ENCODE measurements around the gene MROH2A.

Gene MROH2A

GRCh38 chr2:233766416-233766815, 11.7 kb upstream of the MROH2A start:
- DNase-seq = no peak

GRCh38 chr2:233768076-233768475, 10.1 kb upstream of the MROH2A start:
- DNase-seq = no peak

GRCh38 chr2:233769260-233769659, 8.9 kb upstream of the MROH2A start:
- no peak for DNase-seq

GRCh38 chr2:233772153-233772552, 6.0 kb upstream of the MROH2A start:
- no peak for DNase-seq

DNA sequence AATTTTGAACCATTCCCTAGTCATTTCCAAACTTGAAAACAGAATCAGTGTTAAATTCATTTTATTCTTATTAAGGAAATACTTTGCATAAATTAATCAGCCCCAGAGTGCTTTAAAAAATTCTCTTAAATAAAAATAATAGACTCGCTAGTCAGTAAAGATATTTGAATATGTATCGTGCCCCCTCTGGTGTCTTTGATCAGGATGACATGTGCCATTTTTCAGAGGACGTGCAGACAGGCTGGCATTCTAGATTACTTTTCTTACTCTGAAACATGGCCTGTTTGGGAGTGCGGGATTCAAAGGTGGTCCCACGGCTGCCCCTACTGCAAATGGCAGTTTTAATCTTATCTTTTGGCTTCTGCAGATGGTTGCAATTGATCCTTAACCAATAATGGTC, 5.5 kb upstream of the MROH2A start:
- no peak for DNase-seq

- no peak for DNase-seq
Observed at GRCh38 chr2:233773854-233774253, 4.3 kb upstream of the MROH2A start.

DNA sequence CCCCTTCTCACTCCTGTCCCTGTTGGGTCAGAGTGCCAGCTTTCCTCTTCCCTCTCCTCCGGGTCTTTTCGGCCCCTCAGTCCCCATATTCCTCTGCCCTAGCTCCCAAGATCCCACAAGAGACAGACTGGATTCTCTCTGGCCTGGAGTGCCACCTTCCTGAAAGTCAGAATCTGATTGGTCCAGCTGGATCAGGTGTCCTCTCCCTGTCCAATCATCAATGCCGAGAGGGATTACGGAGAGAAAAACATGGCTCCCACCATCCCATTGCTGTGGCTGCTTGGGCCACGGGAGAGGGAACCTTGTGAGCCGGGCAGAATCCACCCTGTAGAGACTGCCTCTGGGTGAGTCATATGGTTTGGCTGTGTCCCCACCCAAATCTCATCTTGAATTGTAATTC, 2.7 kb upstream of the MROH2A start:
- no peak for DNase-seq

DNA sequence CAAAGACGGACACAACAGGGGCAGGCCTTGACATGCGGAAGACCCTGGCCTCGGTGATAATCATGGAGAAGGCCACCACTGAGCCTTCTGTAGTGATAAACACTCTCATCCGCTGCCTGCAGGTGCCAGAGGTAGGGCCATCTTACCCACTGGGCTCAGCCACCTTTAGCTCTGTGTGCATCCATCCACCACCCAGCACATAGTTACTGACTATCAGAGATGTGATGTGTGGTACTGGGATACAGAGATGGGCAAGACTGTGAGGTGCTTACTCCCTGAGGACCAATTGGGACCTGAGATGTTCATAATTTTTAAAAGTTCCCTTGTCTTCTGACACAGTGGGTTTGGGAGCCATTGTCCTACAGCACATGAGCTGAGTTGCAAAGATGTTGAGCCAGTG, 1.6 kb downstream of the MROH2A start:
- no peak for DNase-seq

DNA sequence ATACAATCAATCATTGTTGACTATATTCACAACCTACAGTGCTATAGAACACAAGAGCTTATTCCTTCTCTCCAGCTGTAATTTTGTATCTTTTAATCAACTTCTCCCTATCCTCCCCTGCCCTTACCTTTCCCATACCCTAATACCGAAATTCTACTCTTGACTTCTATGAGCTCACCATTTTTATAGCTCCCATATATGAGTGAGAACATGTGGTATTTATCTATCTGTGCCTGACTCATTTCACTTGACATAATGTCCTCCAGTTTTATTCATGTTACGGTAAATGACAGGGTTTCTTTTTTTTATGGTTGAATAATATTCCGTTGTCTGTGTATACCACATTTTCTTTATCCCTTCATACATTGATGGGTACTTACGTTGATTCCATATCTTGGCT, 2.6 kb downstream of the MROH2A start:
- no peak for DNase-seq

- no peak for DNase-seq
Observed at GRCh38 chr2:233789554-233789953, 11.4 kb downstream of the MROH2A start.

GRCh38 chr2:233791151-233791882, 13.2 kb downstream of the MROH2A start:
- DNase-seq = no peak

DNA sequence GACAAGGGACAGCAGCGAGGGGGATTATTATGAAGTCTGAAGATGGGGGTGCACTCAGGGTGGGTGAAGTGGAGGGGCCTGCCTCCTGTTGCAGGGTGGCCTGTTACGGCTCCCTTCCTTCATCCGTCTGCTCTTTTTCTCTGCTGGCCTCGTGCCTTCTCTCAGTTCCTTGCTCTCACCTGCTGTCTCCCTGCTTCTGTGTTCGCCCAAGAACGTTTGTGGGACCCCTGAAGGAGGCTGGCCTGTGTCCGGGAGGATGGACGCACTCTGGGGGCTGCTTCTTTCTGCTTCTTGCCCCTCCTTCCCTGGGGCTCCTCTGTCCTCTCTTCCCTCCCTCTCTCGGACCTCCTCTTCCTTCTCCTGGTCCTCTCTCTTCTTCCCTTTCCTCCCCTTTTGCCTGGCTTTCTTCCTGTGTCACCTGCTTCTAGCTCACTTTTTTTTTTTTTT, 13.8 kb downstream of the MROH2A start:
- no peak for DNase-seq

DNA sequence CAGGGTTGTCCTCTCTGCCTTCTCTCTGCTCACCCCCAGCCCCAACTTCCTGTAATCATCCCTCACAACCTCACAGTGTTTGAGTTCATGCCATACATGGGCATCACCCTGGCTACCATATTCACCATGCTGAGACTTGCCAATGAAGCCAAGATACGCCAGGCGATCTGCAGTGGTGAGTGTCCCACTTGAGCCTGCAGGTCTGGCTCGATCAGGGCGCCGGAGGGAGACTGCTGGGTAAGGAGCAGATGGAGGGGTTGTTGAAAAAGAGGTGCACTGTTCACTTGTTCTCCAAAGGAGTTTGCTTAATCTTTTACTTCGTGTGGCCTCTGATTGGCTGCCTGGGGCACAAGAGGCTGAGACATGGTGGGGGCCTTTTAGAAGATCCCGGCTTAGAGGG, 14.6 kb downstream of the MROH2A start:
- no peak for DNase-seq

DNA sequence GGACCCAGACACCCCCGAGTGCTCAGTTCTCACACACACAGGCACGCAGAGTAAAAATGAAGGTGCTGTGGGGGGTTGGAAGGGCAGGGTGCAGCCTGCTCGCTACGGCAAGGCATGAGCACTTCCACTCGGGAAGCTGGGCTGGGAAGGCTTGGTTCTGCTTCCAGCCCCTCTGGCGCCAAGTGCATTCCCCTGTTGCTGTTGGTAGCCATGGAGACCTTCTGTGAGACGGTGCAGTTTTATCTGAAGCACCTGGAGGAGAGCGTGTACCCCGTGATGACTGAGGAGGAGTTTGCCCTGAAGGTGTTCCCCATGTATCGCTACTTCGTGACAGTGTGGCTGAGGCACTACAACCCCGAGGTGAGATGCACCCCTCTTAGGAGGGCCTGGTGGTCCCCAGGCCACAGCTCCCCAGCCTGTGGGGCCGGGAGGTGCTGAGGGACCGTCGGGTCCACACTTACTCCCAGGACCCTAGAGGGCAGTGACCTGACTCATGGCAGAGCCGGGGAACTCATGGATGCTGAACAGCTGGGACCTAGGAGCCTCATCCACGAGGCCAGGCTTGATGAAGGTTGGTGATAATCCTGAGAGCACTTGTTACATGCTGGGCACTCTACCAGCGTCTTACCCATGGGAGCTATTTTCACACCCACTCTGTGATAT, 15.5 kb downstream of the MROH2A start:
- no peak for DNase-seq

GRCh38 chr2:233794128-233794658, 16.1 kb downstream of the MROH2A start:
- no peak for DNase-seq

DNA sequence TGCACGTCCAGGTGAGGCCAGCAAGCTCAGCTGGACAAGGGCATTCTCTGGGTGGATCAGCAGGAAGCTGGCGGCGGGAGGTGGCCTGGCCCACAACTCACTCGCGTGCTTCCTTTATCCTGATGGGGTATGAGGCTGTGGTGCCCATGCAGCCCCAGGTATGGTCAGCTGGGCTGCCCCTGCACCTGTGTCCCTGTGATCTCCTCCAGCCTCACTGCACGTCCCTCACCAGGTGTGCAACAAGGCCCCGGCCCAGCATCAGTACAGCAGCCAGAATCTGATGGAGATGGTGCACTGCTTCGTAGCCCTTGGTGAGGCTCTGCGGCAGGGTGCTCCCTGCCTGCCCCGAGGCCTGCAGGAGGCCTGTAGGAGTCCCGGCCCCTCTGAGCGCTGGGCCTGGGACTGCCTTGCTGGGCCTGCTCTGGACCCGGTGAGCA, 17.6 kb downstream of the MROH2A start:
- DNase-seq = no peak

DNA sequence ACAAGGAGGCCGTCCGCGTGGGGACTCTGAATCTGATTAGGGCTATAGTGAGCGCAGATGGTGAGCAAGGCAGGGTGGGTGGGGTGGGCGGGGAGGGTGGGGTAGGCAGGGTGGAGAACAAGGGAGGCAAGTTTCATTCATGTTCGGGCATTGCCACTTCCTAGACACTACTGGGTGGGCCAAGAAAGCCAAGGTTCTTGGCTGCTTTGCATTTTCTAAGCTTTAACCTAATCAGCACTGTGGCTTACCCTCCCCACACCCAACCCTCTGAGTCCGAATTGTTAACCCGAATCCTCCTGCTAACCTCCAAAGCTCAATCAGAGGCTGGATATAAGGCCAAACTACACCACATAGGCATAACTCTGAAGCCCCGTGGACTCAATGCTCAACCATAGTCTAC, 18.1 kb downstream of the MROH2A start:
- no peak for DNase-seq

- DNase-seq = no peak
Observed at GRCh38 chr2:233798335-233799086, 20.4 kb downstream of the MROH2A start.

- DNase-seq = no peak
Observed at GRCh38 chr2:233799087-233799665, 21.0 kb downstream of the MROH2A start.

DNA sequence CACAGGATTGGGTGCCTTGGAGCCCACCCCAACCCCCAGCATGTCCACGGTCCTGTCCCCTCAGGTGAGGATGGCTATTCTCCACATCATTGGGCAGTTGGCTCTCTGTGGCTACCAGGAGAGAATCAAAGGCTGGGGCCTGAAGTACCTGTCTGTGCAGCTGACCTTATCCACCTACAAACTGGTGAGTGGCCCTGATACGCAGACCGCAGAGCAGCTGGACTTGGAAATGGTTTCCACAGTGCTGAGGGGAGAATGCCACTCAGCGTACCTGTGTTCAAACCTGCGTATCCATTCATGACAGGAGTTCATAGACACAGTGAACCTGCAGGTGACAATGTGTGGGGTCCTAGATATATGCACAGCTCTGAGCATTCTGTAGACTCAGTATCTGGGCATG, 21.6 kb downstream of the MROH2A start:
- DNase-seq = no peak

DNA sequence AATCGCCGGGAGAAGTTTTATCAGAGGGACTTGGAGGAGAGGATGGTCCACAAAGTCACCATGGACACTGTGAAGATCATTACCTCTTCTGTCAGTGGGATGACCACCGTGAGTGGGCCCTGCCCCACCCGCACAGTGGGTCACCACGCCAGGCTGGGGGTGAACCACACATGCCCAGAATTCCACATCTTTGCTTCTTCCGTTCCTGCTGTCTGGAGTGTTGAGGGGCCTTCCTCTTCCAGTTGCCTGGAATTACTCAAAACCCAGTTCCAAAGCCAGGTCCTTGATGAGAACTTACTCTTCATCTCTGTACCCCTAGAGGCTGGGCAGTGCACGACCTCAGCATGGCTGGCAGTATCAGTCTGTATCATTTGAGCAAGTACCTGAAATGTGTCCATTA, 22.1 kb downstream of the MROH2A start:
- no peak for DNase-seq

GRCh38 chr2:233801357-233802131, 23.4 kb downstream of the MROH2A start:
- DNase-seq = no peak

All from NCI-H2081 (cell line).